SK-N-SH (cell line): Measurements from ENCODE around the gene GPAT3. TPM values are rescaled to one million over a fixed set of nuclear protein-coding genes. Genes with fewer than 3 reads are reported as not detected.

Experiments
- CTCF ChIA-PET: fragments of 300-600, 350-600 bp; formaldehyde crosslinking; extraction: SDS; loops from one replicate; lab custom pipeline; 2021; lab: Yijun Ruan, JAX
- POLR2A ChIA-PET: fragments of 350-600 bp; sonication (Branson Sonifier 250); formaldehyde crosslinking; extraction: SDS; loops from one replicate; lab custom pipeline; 2020; ENCODE audit warnings: antibody characterized with exemption, inconsistent platforms; lab: Yijun Ruan, JAX
- DNase-seq: peaks from one replicate; pipeline ENCODE4 v3.0.0; 2012
- H2AFZ ChIP-seq: fragments of 200-600 bp; sonication (generic); 2 replicates; pipeline ENCODE4 v1.8.1; 2016; ENCODE audit warnings: antibody characterized with exemption, mild to moderate bottlenecking, low read depth
- H3F3A ChIP-seq: fragments of 200-600 bp; sonication (generic); replicated peaks from 2 replicates; pipeline ENCODE3; 2016; ENCODE audit warnings: antibody characterized with exemption, mild to moderate bottlenecking; ENCODE audit not compliant: insufficient read depth
- H3K27ac ChIP-seq, 2 experiments: fragments of 200-500 bp in 1 of 2; fragments of 200-600 bp in 1 of 2; sonication (Bioruptor generic) in 1 of 2; sonication (generic), shearing (Covaris generic) in 1 of 2; 2 replicates each; pipeline versions ENCODE4 v1.5.1 to v1.6.1; 2014 to 2016; ENCODE audit warnings: low read depth in 2 of 2, inconsistent platforms in 1 of 2, low read length in 1 of 2, mild to moderate bottlenecking in 1 of 2, mixed read lengths in 1 of 2
- H3K27me3 ChIP-seq: fragments of 200-600 bp; sonication (generic), shearing (Covaris generic); 2 replicates; pipeline ENCODE4 v1.6.1; 2016; ENCODE audit warnings: mixed run types; ENCODE audit not compliant: insufficient read depth
- H3K36me3 ChIP-seq, 2 experiments: fragments of 200-500 bp in 1 of 2; fragments of 200-600 bp in 1 of 2; sonication (Bioruptor generic) in 1 of 2; sonication (generic) in 1 of 2; replicated peaks in 1 of 2; 2 replicates each; pipeline versions ENCODE3 to v1.5.1; 2014 to 2016; ENCODE audit warnings: low read length in 1 of 2, mild to moderate bottlenecking in 1 of 2; ENCODE audit not compliant: insufficient read depth in 2 of 2, control insufficient read depth in 1 of 2
- H3K4me1 ChIP-seq, 2 experiments: fragments of 200-500 bp in 1 of 2; fragments of 200-600 bp in 1 of 2; sonication (Bioruptor generic) in 1 of 2; sonication (generic), shearing (Covaris generic) in 1 of 2; 2 replicates each; pipeline versions ENCODE4 v1.5.1 to v1.6.1; 2014 to 2016; ENCODE audit warnings: low read depth in 1 of 2, low read length in 1 of 2, mixed run types in 1 of 2; ENCODE audit not compliant: insufficient read depth in 2 of 2, control insufficient read depth in 1 of 2
- H3K4me2 ChIP-seq: fragments of 200-600 bp; sonication (generic), shearing (Covaris generic); 2 replicates; pipeline ENCODE4 v1.6.1; 2017; ENCODE audit warnings: mixed run types
- H3K4me3 ChIP-seq, 2 experiments: fragments of 200-500 bp in 1 of 2; fragments of 200-600 bp in 1 of 2; sonication (Bioruptor generic) in 1 of 2; sonication (generic), shearing (Covaris generic) in 1 of 2; 2 replicates each; pipeline versions ENCODE4 v1.5.1 to v1.8.1; 2014 to 2016; ENCODE audit warnings: low read depth in 2 of 2, inconsistent platforms in 1 of 2, low read length in 1 of 2, mild to moderate bottlenecking in 1 of 2, mixed read lengths in 1 of 2, moderate library complexity in 1 of 2
- H3K79me2 ChIP-seq: fragments of 200-600 bp; sonication (generic); 2 replicates; pipeline ENCODE4 v1.8.1; 2017; ENCODE audit warnings: mild to moderate bottlenecking; ENCODE audit not compliant: insufficient read depth
- H3K9ac ChIP-seq: fragments of 200-600 bp; sonication (generic); 2 replicates; pipeline ENCODE4 v1.6.1; 2017; ENCODE audit warnings: mixed run types
- H3K9me2 ChIP-seq: fragments of 200-600 bp; sonication (generic); 2 replicates; pipeline ENCODE4 v1.6.1; 2017; ENCODE audit warnings: mixed run types
- H3K9me3 ChIP-seq: fragments of 200-600 bp; sonication (generic); 2 replicates; pipeline ENCODE4 v1.6.1; 2017; ENCODE audit warnings: mixed run types, mild to moderate bottlenecking, moderate library complexity
- H4K20me1 ChIP-seq: fragments of 200-600 bp; sonication (generic); 2 replicates; pipeline ENCODE4 v1.6.1; 2017; ENCODE audit warnings: mild to moderate bottlenecking, mixed run types; ENCODE audit not compliant: insufficient read depth
- CTCF ChIP-seq: fragments of 200-600 bp; sonication (generic); IDR thresholded peaks from 2 replicates; pipeline ENCODE4 v1.6.1; 2017; ENCODE audit warnings: antibody characterized with exemption, mild to moderate bottlenecking, moderate library complexity
- JUND ChIP-seq: IDR thresholded peaks from 2 replicates; pipeline ENCODE4 v1.4.0; 2012
- MEF2A ChIP-seq: IDR thresholded peaks from 2 replicates; pipeline ENCODE4 v1.4.0; 2012; ENCODE audit warnings: low read depth, borderline replicate concordance
- NFIC ChIP-seq: IDR thresholded peaks from 2 replicates; pipeline ENCODE4 v1.4.0; 2012; ENCODE audit warnings: borderline replicate concordance
- RAD21 ChIP-seq: IDR thresholded peaks from 2 replicates; pipeline ENCODE4 v1.6.1; 2012; ENCODE audit warnings: mild to moderate bottlenecking, low read length
- SIN3A ChIP-seq: IDR thresholded peaks from 2 replicates; pipeline ENCODE4 v1.6.1; 2012; ENCODE audit warnings: low read depth, mild to moderate bottlenecking, low read length, moderate library complexity, borderline replicate concordance
- TAF1 ChIP-seq: IDR thresholded peaks from 2 replicates; pipeline ENCODE4 v1.6.1; 2012; ENCODE audit warnings: low read depth, mild to moderate bottlenecking, low read length, moderate library complexity, borderline replicate concordance
- TEAD4 ChIP-seq: IDR thresholded peaks from 2 replicates; pipeline ENCODE4 v1.4.0; 2012; ENCODE audit warnings: mild to moderate bottlenecking, borderline replicate concordance; ENCODE audit not compliant: insufficient read depth
- YY1 ChIP-seq: IDR thresholded peaks from 2 replicates; pipeline ENCODE4 v1.4.0; 2012; ENCODE audit warnings: low read depth, mild to moderate bottlenecking
- WGBS: methylation state at CpG from one replicate; pipeline ENCODE4 v1.1.6; 2017; ENCODE audit warnings: low lambda C conversion rate; 5-methylcytosine and 5-hydroxymethylcytosine counted together
- polyA plus RNA-seq, 3 experiments: library from polyadenylated mRNA; depleted of rRNA; stranded (reverse); fragments of >200 nt; gene quantifications; 2 replicates each; pipeline ENCODE4 v1.2.3, GENCODE V29; 2012
- TF ChIP-seq, protein P1 (sequence below): IDR thresholded peaks from 2 replicates; pipeline ENCODE4 v1.4.0; 2012; ENCODE audit warnings: low read depth, borderline replicate concordance
- TF ChIP-seq, protein P2 (sequence below): IDR thresholded peaks from 2 replicates; pipeline ENCODE4 v1.6.1; 2012; ENCODE audit warnings: mild to moderate bottlenecking, low read depth, low read length, moderate library complexity

GPAT3 gene
- polyA plus RNA-seq, 1 of the 3 experiments (the other 2 are of a cell fraction), result 0.02 TPM

GRCh38 chr4:83591730-83592129 lies 55.8 kb downstream of the GPAT3 start:
- H3F3A ChIP-seq, result no peaks in the 10 kb centered on the region
- no peaks in the 10 kb centered on the region for H4K20me1 ChIP-seq
- no peak overlapping the region for H3K27ac ChIP-seq
- no peaks in the 10 kb centered on the region for H3K36me3 ChIP-seq
- H3K27me3 ChIP-seq, result no peaks in the 10 kb centered on the region
- DNase-seq, result no peak
- H3K9ac ChIP-seq, result no peak overlapping the region
- no peaks in the 10 kb centered on the region for H3K9me2 ChIP-seq
- H3K4me2 ChIP-seq, result no peak overlapping the region
- ChIA-PET CTCF (no interaction called here), POLR2A (no interaction called here)
- TF ChIP-seq MEF2A (no peak), TEAD4 (no peak), SIN3A (no peak), NFIC (no peak), YY1 (no peak)
- H3K4me1 ChIP-seq, result no peaks in the 10 kb centered on the region
- H3K9me3 ChIP-seq, result no peaks in the 10 kb centered on the region
- H3K4me3 ChIP-seq, result no peak overlapping the region
- no peaks in the 10 kb centered on the region for H3K79me2 ChIP-seq
- no peak overlapping the region for H2AFZ ChIP-seq
- 27% methylated on average over 1 of the region's 1 CpG for WGBS

GRCh38 chr4:83599183-83599582 lies 63.3 kb downstream of the GPAT3 start:
- Histone ChIP-seq H3F3A (no peaks in the 10 kb centered on the region), H3K9me3 (no peaks in the 10 kb centered on the region), H3K27me3 (no peaks in the 10 kb centered on the region), H2AFZ (no peak overlapping the region), H3K27ac (no peak overlapping the region), H3K9me2 (no peaks in the 10 kb centered on the region), H3K9ac (no peak overlapping the region), H4K20me1 (no peaks in the 10 kb centered on the region), H3K36me3 (no peaks in the 10 kb centered on the region), H3K4me1 (no peaks in the 10 kb centered on the region), H3K4me3 (no peak overlapping the region), H3K4me2 (no peak overlapping the region), H3K79me2 (no peaks in the 10 kb centered on the region)
- no peak for TF ChIP-seq RAD21
- no peak for TF ChIP-seq CTCF
- TF ChIP-seq, protein P1, sequence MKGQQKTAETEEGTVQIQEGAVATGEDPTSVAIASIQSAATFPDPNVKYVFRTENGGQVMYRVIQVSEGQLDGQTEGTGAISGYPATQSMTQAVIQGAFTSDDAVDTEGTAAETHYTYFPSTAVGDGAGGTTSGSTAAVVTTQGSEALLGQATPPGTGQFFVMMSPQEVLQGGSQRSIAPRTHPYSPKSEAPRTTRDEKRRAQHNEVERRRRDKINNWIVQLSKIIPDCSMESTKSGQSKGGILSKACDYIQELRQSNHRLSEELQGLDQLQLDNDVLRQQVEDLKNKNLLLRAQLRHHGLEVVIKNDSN, result peak; percentile 71
- ChIA-PET CTCF (interaction anchor here (1.2 kb wide), 1 partner anchor 40 kb away, joined by 3 read pairs; no protein-coding TSS in a partner anchor), POLR2A (no interaction called here)
- WGBS, result 60% methylated on average over 1 of the region's 1 CpG
- no peak for DNase-seq

- Histone ChIP-seq H4K20me1 (no peaks in the 10 kb centered on the region), H3K36me3 (no peaks in the 10 kb centered on the region), H3K4me1 (no peaks in the 10 kb centered on the region), H3K79me2 (no peaks in the 10 kb centered on the region), H3K9ac (no peak overlapping the region), H3K4me3 (no peak overlapping the region), H3K27me3 (no peaks in the 10 kb centered on the region; the same call in 1 of the 2 replicates), H2AFZ (no peak overlapping the region), H3F3A (no peaks in the 10 kb centered on the region), H3K27ac (no peak overlapping the region), H3K9me2 (no peaks in the 10 kb centered on the region), H3K9me3 (no peaks in the 10 kb centered on the region), H3K4me2 (no peak overlapping the region)
- DNase-seq, result no peak
- ChIA-PET CTCF (no interaction called here), POLR2A (no interaction called here)
- no peak for TF ChIP-seq JUND
- TF ChIP-seq TAF1, result no peak
- TF ChIP-seq RAD21, result no peak
- TF ChIP-seq, protein P2, sequence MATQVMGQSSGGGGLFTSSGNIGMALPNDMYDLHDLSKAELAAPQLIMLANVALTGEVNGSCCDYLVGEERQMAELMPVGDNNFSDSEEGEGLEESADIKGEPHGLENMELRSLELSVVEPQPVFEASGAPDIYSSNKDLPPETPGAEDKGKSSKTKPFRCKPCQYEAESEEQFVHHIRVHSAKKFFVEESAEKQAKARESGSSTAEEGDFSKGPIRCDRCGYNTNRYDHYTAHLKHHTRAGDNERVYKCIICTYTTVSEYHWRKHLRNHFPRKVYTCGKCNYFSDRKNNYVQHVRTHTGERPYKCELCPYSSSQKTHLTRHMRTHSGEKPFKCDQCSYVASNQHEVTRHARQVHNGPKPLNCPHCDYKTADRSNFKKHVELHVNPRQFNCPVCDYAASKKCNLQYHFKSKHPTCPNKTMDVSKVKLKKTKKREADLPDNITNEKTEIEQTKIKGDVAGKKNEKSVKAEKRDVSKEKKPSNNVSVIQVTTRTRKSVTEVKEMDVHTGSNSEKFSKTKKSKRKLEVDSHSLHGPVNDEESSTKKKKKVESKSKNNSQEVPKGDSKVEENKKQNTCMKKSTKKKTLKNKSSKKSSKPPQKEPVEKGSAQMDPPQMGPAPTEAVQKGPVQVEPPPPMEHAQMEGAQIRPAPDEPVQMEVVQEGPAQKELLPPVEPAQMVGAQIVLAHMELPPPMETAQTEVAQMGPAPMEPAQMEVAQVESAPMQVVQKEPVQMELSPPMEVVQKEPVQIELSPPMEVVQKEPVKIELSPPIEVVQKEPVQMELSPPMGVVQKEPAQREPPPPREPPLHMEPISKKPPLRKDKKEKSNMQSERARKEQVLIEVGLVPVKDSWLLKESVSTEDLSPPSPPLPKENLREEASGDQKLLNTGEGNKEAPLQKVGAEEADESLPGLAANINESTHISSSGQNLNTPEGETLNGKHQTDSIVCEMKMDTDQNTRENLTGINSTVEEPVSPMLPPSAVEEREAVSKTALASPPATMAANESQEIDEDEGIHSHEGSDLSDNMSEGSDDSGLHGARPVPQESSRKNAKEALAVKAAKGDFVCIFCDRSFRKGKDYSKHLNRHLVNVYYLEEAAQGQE, result no peak
- WGBS, result 20% methylated on average over 3 of the region's 3 CpGs
Observed at GRCh38 chr4:83603129-83603528, 67.2 kb downstream of the GPAT3 start.
